Dedifferentiated amniotic fluid mesenchymal stem cell (primary cell): Measurements from ENCODE around the gene SLC2A9.

Source experiments
- DNase-seq: peaks from one replicate; pipeline ENCODE4 v3.0.0-alpha.2; 2016; ENCODE audit errors: extremely low spot score

The SLC2A9 gene

DNA sequence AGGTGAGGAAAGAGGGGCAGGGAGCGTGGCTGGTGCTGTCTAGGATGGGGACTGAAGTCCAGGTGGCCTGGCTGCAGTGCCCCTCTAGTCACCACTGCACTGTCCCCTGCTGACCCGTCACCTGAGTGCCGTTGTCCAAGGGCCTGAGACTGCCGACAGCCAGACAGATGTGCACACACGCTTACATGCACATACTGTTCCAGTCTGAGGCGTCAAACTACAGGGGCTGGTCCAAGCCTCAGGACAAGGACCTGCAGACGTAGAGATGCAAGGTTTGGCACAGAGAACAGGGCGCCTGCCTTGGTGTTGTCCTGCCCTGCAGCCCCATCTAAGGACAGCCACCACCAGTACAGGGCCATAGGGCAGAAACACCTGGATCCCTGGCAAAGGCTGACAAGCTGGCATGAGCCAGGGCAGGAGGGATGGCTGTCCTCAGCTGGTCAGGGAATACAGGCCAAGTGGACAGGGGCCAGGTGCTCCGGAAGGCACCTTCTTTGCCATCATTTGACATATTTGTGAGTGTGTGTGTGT lies 1.7 kb downstream of the SLC2A9 start:
- DNase-seq = no peak

DNA sequence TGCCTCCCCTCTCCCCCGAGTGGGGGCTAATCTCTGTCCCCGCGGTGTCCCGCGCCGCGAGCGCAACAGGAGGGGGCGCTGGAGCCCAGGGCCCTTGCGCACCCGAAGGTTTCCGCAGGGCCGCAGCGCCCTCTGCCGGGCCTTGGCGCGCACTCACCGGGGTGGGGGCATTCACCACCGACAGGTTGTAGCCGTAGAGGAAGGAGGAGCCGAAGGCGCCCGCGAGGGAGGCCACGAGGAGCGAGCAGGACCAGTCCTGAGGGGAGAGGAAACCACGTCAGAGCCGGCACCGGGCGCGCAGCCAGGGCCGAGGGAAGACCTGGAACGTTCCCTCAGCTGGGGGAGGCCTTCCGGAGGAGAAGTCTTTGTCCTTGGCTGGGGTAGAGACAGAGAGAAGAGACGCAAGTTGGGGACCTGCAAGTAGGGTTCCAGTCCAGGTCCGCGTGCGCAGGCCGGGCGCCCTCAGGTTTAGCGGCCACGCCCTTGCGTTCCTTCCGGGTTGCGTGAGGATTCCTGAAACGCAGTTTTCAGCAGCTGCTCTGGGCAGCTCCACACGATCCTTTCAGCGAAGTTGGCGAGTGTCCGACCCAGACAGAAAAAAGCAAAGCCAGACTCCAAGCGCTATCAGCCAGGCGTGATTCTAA lies 2.4 kb downstream of the SLC2A9 start:
- peak; percentile 76 for DNase-seq

DNA sequence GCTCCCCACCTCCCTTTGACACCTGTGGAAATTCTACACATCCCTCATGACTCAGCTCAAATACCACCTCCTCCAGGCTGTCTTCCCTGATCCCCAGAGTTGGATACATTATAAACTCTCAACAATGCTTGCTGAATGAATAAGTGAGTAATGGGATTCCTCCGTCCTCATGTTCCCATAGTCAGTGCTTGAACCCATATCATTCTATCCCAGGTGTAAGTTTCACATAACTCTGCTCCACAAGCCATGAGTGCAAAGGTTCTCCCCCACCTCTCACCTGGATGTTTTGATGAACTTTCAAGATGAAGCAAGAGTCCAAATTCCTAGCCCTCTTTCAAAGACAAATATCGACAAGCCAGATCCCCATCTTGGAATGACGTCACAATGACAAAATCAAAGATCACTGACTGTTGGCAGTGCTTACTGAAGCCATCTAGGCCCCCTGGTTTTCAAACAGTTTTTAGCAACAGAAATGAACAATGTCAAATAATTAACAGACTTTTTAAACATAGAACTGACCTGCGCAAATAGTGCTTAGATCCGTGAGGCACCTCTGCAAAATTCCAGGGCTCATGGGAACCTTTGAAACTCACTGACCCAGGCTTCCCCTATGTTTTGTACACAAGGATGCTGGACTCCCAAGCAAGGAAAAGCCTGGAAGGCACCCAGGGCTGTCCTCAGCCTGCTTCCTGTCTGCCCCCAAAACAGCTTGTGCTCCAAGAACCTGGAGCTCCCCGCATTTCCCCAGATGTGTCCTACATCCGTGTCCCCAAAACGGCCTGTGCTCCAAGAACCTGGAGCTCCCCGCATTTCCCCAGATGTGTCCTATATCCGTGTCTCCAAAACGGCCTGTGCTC lies 4.0 kb downstream of the SLC2A9 start:
- no peak for DNase-seq

DNA sequence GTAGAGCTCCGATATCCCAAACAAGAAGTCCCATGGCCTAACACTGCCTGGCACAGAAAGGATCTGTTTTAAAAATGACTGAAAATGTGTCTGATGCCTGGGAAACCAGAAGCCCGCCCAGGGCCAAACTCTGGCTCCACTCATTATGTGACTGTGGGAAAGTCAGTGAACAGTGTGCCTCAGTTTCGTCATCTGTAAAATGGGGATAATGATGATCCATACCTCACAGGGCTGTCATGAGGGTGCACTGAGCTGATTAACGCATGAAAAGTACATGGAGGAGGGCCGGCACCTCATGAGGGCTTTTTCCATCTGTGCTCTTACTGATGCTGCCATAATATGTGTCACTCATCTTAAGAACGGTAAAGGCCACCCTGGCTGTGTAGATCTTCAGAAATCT lies 5.1 kb downstream of the SLC2A9 start:
- no peak for DNase-seq

DNA sequence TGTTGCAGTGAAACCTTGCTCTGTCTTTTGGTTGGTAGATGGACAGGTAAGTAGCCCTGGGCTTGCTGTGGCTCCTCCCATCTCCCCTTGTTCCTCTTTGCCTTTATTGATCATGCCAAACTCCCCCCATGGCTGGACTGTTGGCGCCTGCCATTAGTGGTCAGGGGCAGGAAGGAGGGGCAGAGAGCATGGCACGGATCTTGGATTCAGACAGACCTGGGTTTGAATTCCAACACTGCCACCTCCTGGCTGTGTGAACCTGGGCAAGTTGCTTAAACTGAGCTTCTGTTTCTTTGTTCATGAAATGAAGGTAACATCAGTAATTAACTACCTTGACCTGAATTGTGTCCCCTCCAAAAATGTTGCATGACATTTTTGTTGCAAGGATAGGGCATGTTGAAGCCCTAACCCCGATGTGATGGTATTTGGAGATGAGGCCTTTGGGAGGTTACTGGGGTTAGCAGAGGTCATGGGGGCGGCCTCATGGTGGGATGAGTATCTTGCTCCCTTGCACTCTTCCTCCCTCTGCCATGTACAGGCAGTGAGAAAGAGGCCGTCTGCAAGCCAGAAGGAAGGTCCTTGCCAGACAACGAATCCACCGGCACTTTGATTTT lies 6.0 kb downstream of the SLC2A9 start:
- no peak for DNase-seq

DNA sequence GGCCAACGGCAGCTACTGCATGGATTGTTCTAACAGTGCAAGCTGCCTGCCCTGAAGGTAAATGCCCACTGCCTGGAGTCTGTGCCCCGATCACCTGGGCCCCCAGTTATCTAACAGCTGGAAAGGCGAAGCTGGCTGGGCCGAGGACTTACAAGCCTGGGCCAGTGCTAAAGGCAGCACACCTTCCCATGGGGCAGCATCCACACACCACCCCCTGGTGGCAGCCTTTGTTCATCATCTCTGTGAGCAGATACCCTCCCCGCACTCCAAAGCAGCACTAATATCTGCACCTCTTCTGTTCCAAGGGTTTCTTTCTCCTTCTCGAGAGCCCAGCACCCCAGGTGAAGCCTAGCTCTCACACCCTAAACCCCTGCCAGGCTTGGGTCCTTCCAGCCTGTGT lies 7.6 kb downstream of the SLC2A9 start:
- no peak for DNase-seq

DNA sequence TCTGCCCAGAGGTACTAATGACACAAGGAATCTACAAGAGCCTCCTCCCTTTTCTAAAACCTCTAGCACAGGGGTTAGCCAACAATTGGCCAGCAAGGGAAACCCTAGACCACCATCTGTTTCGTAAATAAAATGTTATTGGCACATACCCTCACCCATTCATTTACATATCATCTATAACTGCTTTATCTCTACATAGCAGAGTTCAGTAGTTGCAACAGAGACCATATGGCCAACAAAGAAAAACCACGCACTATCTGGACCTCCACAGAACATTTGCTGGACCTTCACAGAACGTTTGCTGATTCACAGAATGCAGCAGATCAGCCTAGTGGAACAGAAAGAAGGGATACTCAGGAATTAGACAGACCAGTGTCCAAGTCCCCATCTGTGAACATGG lies 9.4 kb downstream of the SLC2A9 start:
- DNase-seq = no peak

DNA sequence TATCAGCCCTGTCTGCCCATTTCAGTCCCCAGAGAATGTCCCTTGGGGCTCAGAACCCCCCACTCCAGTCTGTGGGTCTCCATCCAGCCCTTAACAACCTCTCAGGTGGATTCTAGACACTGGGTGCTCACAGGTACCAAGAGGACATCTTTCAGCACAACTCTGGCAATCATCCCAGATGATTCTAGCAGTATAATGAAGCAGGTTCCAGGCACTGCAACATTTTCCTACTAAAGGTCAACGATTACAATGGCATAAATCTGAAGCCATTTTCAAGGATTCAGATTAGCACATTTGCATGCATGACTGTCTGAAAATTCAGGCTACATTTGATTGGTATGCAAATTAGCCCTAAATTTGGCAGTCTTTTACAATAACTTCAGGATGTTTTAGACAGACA lies 10.0 kb downstream of the SLC2A9 start:
- DNase-seq = no peak

DNA sequence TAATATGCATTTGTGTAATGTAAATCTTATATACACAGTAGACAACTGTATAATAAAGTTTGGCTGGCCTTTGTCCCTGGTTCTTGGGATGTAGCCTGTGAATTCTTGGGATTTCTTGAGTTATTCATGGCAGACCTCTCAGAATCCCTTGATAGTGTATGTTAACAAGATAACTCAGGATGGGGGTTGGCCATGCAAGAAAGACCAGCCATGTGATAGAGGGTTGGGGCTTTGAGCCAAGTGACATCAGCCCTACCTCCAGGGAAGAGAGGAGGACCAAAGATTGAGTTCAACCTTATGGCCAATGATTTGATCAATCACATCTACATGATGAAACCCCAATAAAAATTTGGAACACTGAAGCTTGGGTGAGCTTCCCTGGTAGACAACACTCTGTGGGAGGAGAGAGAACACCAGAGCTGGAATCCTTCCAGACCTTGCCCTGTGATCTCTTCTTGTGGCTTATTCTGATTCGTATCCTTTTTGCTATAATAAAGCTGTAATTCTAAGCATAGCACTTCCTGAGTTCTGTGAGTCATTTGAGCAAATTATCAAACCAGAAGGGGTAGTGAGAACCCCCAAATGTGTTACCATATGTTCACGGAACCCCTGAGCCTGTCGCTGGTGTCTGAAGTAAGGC lies 11.3 kb downstream of the SLC2A9 start:
- DNase-seq = no peak

DNA sequence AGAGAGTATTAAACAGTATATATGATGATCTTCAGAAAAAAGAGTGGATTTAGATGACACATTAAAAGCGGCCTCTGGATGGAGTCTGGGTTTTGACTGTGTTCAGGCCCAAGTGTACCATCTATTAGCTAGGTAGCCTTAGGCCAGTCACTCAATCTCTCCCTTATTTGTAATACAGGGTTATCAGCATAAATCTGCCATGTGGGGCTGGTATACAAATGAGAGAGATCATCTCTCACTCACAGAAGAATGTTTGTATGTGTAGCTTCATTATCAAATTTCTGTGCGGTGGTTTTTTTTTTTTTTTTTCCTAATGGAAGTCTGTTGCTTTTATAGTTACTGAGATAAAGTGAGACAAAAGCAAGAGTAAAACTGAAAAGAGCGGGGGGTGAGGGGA lies 12.7 kb downstream of the SLC2A9 start:
- no peak for DNase-seq

DNA sequence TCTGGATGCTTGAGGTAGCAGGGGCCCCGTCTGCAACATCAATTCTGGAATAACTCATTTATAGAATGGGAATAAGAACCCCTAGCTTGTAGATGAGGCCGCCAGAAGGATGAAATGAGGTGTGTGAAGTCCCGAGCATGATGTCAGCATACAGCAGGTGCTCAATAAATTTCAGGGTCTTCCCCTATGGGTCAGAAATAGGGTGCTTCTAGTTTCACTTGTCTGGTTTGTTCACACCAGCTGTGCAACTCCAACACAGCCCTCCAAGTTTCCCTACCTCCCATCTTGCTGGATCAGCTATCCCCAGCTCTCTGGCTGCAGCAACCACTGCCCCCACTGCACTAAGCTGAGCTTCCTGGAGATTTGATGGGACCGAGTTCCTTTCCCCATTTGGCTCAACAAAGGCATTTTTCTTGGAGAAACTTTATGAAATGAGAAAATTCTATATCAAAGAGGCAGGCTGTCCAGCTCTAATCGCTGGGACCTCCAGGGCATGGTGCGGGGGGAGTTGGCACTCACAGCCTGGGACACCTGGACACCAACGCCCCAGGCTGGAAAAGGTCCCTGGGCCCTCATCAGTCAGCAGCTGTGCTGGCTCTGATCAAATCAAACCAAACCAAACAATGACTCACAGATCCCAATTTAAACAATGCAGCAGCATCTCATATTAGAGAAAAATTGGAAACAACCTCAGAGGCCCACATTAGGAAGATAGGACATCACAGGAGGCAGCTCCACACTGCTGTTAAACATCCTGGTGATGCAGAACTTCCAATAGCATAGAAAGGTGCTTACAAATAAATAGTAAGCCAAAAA lies 13.3 kb downstream of the SLC2A9 start:
- DNase-seq = no peak

DNA sequence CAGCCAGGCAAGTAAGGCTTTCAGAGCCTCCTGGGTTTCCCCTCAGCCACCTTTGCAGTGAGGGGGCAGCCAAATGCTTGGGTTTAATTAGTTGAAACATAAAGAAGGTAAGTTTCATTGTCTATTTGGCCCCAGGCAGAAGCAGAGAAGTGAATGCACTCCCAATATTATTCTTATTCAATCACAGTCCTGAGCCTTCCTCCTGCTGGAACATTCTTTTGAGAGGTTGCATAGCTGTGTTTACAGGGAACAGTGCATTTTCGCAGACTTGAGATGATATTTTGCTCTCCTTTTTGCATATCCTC lies 13.9 kb downstream of the SLC2A9 start:
- DNase-seq = no peak

DNA sequence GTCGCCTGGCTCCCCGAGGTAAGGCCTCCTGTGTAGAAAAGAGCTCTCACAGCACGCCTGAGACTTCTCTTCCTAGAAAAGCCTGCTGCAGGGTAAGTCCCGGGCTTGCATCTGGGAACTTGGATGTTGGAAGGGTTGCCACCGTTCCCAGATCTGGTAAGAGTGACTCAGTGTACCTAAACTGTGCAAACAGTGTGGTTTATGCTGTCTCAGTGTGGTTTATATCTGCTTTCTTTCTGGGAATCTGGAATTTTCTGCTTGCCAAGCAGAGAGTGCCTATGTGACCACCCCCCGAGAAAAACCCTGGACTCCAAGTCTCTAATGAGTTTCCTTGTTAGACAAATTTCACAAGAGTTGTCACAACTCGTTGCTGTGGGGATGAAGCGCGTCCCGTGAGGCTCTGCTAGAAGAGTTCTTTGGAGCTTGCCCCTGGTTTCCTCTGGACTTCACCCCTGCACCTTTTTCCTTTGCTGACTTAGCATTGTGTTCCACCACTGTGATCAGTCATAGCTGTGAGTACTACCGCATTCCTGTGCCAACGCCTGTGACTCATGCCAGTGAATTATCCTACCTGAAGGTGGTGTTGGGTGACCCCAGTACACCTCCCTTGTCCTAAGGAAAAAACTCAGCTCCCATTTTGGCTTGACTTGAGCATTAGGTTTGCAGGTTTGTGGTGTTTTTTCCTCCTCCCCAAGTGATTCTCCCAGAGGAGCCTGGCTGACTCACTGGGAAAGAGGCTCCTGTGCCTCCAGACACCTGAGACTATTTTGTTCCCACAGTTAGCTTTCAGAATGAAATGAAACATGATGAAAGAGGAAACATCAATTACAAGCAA lies 14.5 kb downstream of the SLC2A9 start:
- DNase-seq = no peak

DNA sequence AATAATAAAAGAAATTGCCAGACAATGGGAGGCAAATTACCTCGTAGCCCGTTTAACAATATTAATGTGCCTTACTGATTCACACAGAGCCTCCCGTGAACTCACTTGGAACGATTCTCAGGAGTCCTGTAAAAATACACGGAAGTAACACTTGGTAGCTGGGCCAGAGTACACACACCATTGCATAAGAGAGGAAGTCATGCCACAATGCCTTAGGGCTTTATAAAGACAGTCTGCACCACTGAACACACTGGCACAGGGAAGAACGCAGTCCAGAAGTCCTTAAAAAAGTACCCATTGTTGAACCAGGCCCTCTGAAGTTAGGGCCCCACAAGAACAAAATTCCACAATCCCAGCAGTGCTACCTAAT lies 15.1 kb downstream of the SLC2A9 start:
- no peak for DNase-seq

DNA sequence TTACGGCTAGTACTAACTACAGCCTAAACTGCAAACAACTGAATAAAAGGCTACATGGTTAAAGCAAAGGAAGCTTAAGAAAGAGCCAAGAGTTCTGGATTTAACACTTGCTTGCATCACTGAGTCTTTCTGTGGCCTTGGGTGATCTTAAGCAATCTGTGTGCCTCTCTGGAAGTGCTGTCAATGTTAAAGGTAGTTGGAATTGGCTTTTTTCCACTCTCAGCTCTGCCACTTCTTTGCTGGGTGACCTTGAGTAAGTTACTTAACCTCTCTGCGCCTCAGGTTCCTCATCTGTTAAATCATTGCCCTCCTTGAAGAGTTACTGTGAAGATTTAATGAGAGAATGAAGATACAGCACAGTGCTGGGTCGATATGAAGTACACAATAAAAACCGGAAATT lies 15.7 kb downstream of the SLC2A9 start:
- no peak for DNase-seq

DNA sequence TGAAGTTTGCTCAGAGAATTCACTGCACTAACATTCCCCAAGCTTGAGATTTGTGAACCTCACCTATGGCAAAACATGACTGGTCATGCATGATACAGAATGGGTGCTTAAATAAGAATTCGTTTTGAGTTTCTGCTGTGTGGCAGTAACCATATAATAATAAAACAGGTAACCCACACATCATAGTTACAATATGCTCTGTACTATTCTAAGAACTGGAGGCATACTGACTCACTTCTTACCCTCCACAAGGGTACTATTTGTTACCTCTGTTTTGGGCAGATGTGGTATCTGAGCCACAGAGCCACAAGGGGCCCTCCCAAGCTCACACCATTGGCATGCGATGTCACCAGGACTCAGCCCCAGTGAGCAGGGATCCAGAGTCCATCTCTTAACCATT lies 17.6 kb downstream of the SLC2A9 start:
- no peak for DNase-seq

DNA sequence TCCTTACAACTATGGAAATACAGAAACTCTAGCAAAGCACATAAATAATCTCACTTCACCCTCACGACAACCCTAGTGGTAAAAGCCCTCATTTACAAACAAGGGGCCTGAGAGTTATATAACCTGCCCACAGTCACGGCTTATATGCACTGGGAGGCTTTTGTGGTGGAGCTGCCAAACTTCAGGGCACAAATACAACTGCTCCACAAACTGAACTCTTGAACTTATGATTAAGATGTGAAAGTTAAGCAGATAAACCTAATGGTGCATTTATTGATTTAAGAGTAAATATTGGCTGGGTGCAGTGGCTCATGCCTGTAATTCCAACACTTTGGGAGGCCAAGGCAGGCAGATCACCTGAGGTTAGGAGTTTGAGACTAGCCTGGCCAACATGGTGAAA lies 19.0 kb downstream of the SLC2A9 start:
- DNase-seq = no peak

DNA sequence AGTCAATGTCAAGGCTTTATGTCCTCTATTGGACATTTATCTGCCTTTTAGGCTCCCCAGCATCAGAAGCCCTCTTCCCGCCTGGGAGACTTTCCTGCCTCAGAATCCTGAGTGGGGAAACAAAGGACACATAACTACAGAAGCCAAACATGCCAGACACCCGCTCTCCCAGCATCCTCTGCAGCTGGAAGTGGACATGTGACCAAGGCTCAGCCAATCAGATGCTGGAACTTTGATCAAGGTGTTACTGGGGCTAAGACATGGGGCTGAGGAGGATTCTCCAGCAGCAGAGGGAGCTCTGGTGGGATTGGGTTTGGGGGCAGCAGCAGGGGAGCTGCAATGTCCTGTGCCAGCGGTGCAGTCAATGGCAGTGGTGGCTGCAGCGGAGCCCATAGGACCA lies 19.5 kb downstream of the SLC2A9 start:
- no peak for DNase-seq

DNA sequence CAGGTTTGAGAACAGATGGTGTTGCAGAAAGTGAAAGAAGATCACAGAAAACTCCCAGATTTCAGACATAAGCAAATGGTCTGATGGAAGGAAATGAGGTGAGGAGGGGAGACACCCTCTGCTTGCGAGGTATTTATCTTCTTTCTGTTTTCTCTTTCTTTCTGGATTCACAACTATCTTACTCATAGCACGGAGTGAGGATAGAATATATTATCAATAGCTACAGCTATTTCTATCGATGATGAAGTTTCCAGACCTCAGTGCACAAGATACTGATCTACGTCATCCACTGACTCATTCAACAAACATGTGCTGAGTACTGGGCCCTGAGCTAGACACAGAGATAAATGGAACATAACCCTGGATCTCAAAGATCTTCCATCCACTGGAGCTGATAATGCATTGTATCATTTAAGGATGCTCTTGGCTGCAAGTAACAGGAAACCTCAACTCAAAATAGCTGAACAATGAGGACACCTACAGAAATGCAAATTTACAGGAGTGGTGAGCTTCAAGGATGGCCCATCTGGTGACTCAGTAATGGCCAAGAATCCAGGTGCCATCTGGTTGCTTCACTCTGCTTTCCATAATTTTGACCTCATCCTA lies 21.2 kb downstream of the SLC2A9 start:
- no peak for DNase-seq

DNA sequence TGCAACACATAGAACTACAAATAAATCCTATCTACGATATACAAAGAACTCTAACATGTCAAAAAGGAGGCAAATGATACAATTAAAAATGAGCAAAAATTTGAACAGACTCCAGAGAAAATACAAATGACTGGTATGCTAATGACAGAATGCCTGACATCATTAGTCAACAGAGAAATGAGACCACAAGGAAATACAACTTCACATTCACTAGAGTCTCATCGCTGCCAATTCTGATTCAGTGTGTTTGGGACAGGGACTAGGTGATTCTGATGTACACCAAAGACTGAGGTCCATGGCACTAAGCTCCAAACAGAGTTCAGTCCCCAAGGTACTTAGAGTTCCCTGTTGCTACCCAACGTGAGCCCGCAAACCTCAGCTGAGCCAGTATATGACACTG lies 23.4 kb downstream of the SLC2A9 start:
- DNase-seq = no peak
